GM12801 (cell line): ENCODE results near the gene HRCT1.

Experiments used
- TF ChIP-seq, protein P1 (sequence below): IDR thresholded peaks from one replicate; pipeline ENCODE4 v1.5.1; 2011; ENCODE audit warnings: control low read depth; ENCODE audit not compliant: insufficient read length; ENCODE audit errors: extremely low read depth

The HRCT1 gene

DNA sequence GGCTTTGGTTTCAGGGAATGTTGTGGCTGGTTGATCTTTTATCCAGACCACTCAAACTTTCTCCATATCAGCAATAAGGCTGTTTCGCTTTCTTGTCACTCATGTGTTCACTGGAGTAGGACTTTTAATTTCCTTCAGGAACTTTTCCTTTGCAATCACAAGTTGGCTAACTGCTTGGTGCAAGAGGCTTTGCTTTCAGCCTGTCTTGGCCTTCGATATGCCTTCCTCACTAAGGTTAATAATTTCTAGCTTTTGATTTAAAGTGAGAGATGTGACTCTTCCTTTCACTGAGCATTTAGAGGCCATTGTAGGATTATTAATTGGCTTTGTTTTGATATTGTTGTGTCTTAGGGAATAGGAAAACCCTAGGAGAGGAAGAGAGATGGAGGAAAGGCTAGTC, 7.0 kb upstream of the HRCT1 start:
- TF ChIP-seq, protein P1, sequence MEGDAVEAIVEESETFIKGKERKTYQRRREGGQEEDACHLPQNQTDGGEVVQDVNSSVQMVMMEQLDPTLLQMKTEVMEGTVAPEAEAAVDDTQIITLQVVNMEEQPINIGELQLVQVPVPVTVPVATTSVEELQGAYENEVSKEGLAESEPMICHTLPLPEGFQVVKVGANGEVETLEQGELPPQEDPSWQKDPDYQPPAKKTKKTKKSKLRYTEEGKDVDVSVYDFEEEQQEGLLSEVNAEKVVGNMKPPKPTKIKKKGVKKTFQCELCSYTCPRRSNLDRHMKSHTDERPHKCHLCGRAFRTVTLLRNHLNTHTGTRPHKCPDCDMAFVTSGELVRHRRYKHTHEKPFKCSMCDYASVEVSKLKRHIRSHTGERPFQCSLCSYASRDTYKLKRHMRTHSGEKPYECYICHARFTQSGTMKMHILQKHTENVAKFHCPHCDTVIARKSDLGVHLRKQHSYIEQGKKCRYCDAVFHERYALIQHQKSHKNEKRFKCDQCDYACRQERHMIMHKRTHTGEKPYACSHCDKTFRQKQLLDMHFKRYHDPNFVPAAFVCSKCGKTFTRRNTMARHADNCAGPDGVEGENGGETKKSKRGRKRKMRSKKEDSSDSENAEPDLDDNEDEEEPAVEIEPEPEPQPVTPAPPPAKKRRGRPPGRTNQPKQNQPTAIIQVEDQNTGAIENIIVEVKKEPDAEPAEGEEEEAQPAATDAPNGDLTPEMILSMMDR, result no peak

DNA sequence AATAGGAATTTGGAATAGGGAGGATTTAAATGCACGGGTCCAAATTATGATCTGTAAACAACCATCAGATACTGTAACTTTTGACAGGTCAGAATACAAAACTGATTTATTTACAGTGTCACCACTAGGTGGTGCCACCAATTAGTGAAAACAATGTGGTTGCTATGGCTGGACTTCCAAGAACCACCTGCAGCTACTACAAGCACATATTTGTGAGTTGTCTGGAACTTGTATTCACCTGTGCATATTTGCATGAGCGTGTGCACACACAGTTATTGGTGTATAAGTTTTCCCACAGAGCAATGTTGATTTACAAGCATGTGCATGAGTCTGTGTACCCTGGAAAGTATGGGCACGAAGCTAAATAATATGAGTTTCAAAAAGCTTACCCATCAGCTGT, 3.0 kb upstream of the HRCT1 start:
- TF ChIP-seq, protein P1, result no peak

DNA sequence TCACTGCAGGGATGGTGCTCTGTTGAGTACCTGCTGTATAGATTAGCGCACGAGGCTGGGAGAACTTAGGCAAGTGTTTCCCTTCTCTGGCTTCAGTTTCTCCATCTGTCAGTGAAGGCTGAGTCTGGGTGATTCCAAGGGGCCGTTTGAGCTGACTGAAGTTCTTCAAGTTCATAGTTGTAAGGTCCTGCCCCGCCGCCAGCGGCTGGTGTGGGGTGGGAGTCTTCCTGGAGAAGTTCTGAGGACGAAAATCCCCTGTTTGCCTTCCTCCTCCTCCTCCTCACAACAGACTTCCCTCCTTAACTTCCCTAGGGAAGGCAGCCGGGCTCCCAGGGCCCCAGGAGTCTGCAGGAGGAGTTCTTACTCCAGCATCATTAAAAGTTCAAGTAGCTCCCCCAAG, 1.7 kb upstream of the HRCT1 start:
- TF ChIP-seq, protein P1, result no peak

DNA sequence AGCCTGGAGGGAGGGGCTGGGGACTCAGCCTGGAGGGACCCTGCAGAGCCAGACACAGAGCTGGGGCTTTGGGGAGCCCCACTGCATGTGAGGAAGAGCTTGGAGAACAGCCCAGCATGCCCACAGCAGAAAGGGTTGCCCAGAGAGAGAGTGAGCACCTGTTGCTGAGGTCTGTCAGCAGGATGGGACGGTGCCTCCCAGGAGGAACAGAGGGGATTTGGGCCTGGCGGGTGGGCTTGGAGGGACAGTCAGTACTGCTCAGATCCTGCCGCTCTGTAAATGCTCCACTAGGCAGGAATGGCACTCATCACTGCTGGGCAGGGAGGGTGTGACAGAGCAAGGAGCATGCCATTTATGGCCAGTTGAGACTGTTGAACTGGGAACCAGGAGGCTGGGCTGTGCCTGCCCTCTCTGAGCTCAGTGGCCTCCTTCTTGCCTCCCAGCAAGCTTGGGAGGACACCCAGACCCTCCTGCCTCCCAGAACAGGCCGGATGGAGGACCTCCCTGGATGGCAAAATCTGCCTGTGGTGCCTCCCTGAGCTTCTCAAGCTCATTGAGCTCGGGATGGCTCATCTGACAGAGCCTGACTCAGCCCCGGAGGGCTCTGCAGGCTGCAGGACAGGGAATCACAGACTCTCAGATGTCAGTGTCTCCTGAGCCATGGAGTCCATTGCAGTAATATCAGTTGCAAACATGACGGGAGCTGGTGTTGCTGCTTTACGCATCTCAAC, 786 bp upstream of the HRCT1 start:
- TF ChIP-seq, protein P1, result no peak

DNA sequence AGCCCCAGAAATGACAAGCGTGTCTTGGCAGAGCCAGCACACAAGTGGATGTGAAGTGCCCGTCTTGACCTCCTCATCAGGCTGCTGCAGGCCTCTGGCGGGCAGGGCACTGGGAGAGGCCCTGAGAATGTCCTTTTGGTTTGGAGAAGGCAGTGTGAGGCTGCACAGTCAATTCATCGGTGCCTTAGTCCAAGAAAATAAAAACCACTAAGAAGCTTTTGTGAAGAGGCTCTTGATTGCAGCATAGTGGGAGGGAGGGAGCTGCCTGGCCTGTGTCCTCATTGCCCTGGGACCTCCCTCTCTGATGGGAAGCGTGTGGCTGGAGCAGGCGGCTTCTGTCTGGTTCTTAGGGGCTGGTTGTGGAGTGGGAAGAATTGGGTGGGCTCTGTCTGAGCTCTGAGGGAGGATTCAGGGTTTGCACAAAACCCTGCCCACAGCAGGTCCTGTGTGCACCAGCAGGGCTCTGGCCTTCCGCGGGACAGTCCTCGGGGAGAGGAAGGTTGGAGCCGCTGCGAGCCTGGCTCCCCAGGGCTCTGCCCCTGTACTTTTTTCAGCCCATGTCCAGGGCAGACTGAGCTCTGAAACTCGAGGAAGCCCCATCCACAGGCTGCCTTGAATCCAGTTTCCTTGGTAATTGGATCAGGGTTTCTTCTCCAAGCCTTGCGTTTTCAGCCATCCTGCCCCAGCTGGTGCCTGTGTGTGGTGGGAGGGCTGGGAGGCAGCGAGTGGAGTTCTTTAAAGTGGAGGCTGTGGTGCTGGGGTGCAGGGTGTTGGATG, 1.1 kb downstream of the HRCT1 start:
- TF ChIP-seq, protein P1, result no peak

DNA sequence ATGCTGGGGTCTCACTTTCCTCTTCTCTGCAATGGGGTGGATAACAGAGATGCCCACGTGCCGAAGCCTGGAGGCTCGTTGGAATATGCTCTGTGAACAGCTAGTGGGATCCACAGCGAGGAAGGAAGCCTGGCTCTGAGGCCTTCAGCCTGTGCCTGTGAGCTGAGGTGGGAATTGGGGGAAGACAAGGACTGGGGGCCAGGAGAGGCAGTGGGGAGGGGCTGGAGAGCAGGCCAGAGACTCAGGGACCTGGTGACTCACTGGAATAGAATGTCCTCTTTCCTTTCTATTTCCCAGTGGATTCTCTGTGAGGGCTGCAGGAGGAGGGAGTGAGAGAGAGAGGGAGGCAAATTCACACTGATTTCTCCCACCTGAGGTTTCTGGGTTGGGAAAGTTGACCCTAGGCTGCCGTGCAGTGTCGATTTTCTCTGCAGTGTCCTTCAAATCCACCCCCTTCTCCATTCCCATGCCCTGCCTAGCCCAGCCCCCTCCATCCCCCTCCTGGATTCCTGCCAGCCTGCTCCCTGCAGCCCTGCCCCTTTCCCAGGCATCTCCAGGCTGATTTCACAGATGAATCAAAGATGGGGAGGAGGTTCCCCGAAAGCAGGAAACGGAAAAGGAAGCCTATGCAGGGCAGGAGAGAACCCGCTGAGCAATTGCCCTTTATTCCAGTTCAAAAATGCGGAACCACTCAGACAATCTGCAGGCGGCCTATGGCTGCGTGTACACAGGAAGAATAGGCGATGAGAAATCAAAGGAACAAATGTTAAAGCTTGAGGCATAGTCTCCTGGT, 1.9 kb downstream of the HRCT1 start:
- TF ChIP-seq, protein P1, result no peak

DNA sequence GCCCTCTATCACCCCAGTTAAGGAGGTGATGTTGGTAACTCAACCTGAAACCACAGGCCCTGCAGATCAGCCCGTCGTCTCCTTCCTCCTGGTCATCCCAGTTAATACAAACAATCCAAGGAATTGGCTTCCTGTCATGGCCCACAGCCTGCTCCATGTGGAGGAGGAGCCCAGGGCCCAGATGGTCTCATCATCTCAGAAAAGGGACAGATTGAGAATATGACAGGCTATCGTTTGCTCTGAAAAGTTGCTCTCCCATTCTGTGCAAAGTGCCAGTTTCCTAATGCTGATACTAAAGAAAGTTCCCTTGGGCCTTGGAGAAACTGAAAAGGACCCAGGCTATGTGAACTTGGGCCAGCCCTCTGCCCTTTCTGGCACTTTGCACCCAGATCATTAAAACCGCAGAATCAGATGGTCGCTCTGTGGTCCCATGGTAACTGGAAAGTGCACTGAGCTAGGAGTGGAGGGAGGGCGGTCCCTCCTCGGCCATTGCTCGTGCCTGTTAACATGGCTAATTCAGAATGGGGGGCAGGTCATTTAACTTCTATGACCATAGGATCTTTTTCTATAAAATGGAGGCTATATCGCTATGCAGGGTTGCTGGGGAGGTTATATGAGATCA, 2.6 kb downstream of the HRCT1 start:
- TF ChIP-seq, protein P1, result no peak
